Measurements from ENCODE around the gene SNX17.

DNA sequence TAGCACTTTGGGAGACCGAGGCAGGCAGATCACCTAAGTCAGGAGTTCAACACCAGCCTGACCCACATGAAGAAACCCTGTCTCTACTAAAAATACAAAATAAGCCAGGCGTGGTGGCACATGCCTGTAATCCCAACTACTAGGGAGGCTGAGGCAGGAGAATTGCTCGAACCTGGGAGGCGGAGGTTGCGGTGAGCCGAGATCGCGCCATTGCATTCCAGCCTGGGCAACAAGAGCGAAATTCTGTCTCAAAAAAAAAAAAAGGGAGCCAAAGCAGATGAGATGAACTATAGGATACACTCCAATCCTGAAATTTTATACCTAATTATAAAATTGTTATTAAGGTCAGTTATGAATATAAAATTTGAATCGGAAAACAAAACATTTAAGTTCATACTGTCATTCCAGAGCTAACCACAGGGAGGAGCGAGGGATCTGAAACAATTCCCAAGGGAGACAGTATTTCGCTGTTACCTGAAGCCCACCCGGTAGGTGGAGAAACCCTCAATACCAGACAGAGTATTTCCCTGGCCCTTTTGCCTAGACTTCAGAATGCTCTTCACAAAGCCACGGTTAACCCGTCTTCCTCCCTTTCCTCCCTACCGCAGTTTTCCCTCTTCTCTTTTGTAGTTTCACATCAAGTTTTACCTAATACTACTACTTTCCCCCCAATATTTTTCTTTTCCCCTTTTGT, 37.5 kb downstream of the SNX17 start:
- TF ChIP-seq, protein P1, sequence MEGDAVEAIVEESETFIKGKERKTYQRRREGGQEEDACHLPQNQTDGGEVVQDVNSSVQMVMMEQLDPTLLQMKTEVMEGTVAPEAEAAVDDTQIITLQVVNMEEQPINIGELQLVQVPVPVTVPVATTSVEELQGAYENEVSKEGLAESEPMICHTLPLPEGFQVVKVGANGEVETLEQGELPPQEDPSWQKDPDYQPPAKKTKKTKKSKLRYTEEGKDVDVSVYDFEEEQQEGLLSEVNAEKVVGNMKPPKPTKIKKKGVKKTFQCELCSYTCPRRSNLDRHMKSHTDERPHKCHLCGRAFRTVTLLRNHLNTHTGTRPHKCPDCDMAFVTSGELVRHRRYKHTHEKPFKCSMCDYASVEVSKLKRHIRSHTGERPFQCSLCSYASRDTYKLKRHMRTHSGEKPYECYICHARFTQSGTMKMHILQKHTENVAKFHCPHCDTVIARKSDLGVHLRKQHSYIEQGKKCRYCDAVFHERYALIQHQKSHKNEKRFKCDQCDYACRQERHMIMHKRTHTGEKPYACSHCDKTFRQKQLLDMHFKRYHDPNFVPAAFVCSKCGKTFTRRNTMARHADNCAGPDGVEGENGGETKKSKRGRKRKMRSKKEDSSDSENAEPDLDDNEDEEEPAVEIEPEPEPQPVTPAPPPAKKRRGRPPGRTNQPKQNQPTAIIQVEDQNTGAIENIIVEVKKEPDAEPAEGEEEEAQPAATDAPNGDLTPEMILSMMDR (IDR thresholded peaks at IDR 0.05) = peak; percentile 12 to 46 (median 33)
- TF ChIP-seq POLR2A (IDR thresholded peaks at IDR 0.05) (no peak), EP300 (IDR thresholded peaks at IDR 0.05) (no peak)
